ENCODE data around the gene SRL.

GRCh38 chr16:4244254-4245076 lies 2.6 kb upstream of the SRL start:
- TF ChIP-seq YY1 (IDR thresholded peaks at IDR 0.05; ENCODE audit: insufficient read depth, insufficient replicate concordance, low read depth, low read length) (no peak), EED (CRISPR knock-in tag; IDR thresholded peaks at IDR 0.05) (no peak), SP4 (CRISPR knock-in tag; IDR thresholded peaks at IDR 0.05) (no peak), SIN3A (IDR thresholded peaks at IDR 0.05; ENCODE audit: borderline replicate concordance, low read depth, low read length) (no peak), ADNP (CRISPR knock-in tag; IDR thresholded peaks at IDR 0.05) (no peak), HMGXB4 (CRISPR knock-in tag; IDR thresholded peaks at IDR 0.05; ENCODE audit: borderline replicate concordance in 1 of 2, low read depth in 1 of 2) (no peak), CREB1 (IDR thresholded peaks at IDR 0.05) (no peak), CREB1 (CRISPR knock-in tag; IDR thresholded peaks at IDR 0.05) (no peak), ZNF660 (CRISPR knock-in tag; IDR thresholded peaks at IDR 0.05; ENCODE audit: borderline replicate concordance, low read depth) (no peak), KDM1A (CRISPR knock-in tag; IDR thresholded peaks at IDR 0.05) (no peak), TOPORS (CRISPR knock-in tag; IDR thresholded peaks at IDR 0.05) (no peak), PRDM4 (CRISPR knock-in tag; IDR thresholded peaks at IDR 0.05; ENCODE audit: borderline replicate concordance) (no peak), CTCF (CRISPR knock-in tag; IDR thresholded peaks at IDR 0.05) (no peak), POLR2AphosphoS5 (IDR thresholded peaks at IDR 0.05; ENCODE audit: low read depth, low read length) (no peak), CEBPB (IDR thresholded peaks at IDR 0.05; ENCODE audit: borderline replicate concordance, low read depth, low read length) (no peak)

Measured in HepG2 (cell line).